Measurements from ENCODE around the gene KIAA0586. TPM values are rescaled to one million over a fixed set of nuclear protein-coding genes. Genes with fewer than 3 reads are reported as not detected.
"Not testable (repeated sequence)": the region's sequence is repeated elsewhere in the genome, so short reads cannot be mapped to it uniquely, and the experiment has no call there.

The KIAA0586 gene
- total RNA-seq, 2 experiments from 2014 or later: 19.1 to 20.6 TPM

- CTCF ChIA-PET, POLR2A ChIA-PET: not testable (repeated sequence)
These were observed 152.5 kb downstream of the KIAA0586 start for GRCh38 chr14:58580035-58580434.

GRCh38 chr14:58581389-58581788, 153.9 kb downstream of the KIAA0586 start:
- CTCF ChIA-PET, POLR2A ChIA-PET: not testable (repeated sequence)

- POLR2A ChIA-PET: no interaction called here
These were observed 156.9 kb downstream of the KIAA0586 start for GRCh38 chr14:58584383-58584782.

GRCh38 chr14:58587271-58587670, 159.8 kb downstream of the KIAA0586 start:
- ChIA-PET POLR2A (no interaction called here), CTCF (no interaction called here)

More at GRCh38 chr14:58584383-58584782, 156.9 kb downstream of the KIAA0586 start:
- CTCF ChIA-PET: interaction anchor here (0.5 kb wide), 1 partner anchor 237 kb away, joined by 3 read pairs; no protein-coding TSS in a partner anchor

GRCh38 chr14:58588321-58588720, 160.8 kb downstream of the KIAA0586 start:
- CTCF ChIA-PET, POLR2A ChIA-PET: not testable (repeated sequence)

- POLR2A ChIA-PET: no interaction called here
- CTCF ChIA-PET: no interaction called here
These were observed 166.5 kb downstream of the KIAA0586 start for GRCh38 chr14:58593977-58594376.

GRCh38 chr14:58597041-58597440, 169.5 kb downstream of the KIAA0586 start:
- CTCF ChIA-PET: no interaction called here
- POLR2A ChIA-PET: interaction anchor here (0.6 kb wide), 1 partner anchor 430 kb away, joined by 3 read pairs; no protein-coding TSS in a partner anchor

- CTCF ChIA-PET: no interaction called here
- POLR2A ChIA-PET: no interaction called here
These were observed 170.7 kb downstream of the KIAA0586 start for GRCh38 chr14:58598028-58598803.

GRCh38 chr14:58598804-58599525, 171.4 kb downstream of the KIAA0586 start:
- CTCF ChIA-PET: no interaction called here
- POLR2A ChIA-PET: no interaction called here

- CTCF ChIA-PET: no interaction called here
- POLR2A ChIA-PET: no interaction called here
These were observed 172.2 kb downstream of the KIAA0586 start for GRCh38 chr14:58599707-58600106.

Other genes with a start within 250 kb of the KIAA0586 start
- gene ACTR10, start 227.6 kb upstream of the KIAA0586 start, total RNA-seq: 10 to 100 TPM; 32.7 to 35.2 TPM
- 100 to 1,000 TPM; 357 to 379 TPM for gene PSMA3, start 182.9 kb upstream of the KIAA0586 start, total RNA-seq
- 10 to 100 TPM; 15.9 to 16.8 TPM for gene ARID4A, start 129.2 kb upstream of the KIAA0586 start, total RNA-seq
- not detected for gene TOMM20L, start 31.8 kb upstream of the KIAA0586 start, total RNA-seq
- 10 to 100 TPM; 79.8 to 80.3 TPM for gene TIMM9, start 188 bp upstream of the KIAA0586 start, total RNA-seq
- under 1 TPM; 0.48 TPM for gene DACT1, start 210.2 kb downstream of the KIAA0586 start, total RNA-seq

Data from activated CD8-positive, alpha-beta memory T cell treated with anti-CD3 and anti-CD28 coated beads for 36 hours (primary cell).